Natural killer cell treated with Interleukin-12 subunit alpha and Interleukin-12 subunit beta and Interleukin-15 and Interleukin-18, amount 100 ng/mL, for 72 hours (primary cell): Measurements from ENCODE around the gene MISP. TPM values are rescaled to one million over a fixed set of nuclear protein-coding genes. Genes with fewer than 3 reads are reported as not detected.

Source experiments
- ATAC-seq, 2 donors: fragments of 150-1000 bp; cut with Tn5 transposase in 1 of 2; sonication (Bioruptor Pico), chemical (Tn5 transposase) in 1 of 2; 2 replicates each; pipeline ENCODE4 v1.10.0; 2021
- DNase-seq: peaks from one replicate; pipeline ENCODE4 v3.0.0; 2022; ENCODE audit warnings: low spot score
- H3K27ac Mint-ChIP-seq, 2 donors: 1 replicate in 1 of 2; 2 replicates in 1 of 2; pipeline ENCODE4 v1.8.0; 2022; ENCODE audit warnings: mixed read lengths in 2 of 2, mild to moderate bottlenecking in 1 of 2, moderate library complexity in 1 of 2
- H3K27me3 Mint-ChIP-seq, 2 donors: 1 replicate in 1 of 2; 2 replicates in 1 of 2; pipeline ENCODE4 v1.8.0; 2022; ENCODE audit warnings: mixed read lengths in 2 of 2
- H3K36me3 Mint-ChIP-seq: one replicate; pipeline ENCODE4 v1.8.0; 2022; ENCODE audit warnings: mixed read lengths
- H3K4me1 Mint-ChIP-seq, 2 donors: 1 replicate in 1 of 2; 2 replicates in 1 of 2; pipeline ENCODE4 v1.8.0; 2022; ENCODE audit warnings: low read depth in 2 of 2, mixed read lengths in 2 of 2, mild to moderate bottlenecking in 1 of 2
- H3K4me3 Mint-ChIP-seq: one replicate; pipeline ENCODE4 v1.8.0; 2022; ENCODE audit warnings: mixed read lengths
- H3K9me3 Mint-ChIP-seq: 2 replicates; pipeline ENCODE4 v1.8.0; 2022; ENCODE audit warnings: mixed read lengths
- total RNA-seq, 2 donors: library from RNA; stranded (reverse); gene quantifications; one replicate each; pipeline ENCODE4 v1.2.3, GENCODE V29; 2022

MISP gene
- total RNA-seq, 2 donors from 2014 or later = not detected

GRCh38 chr19:782878-783668 lies 32.2 kb downstream of the MISP start:
- H3K36me3 Mint-ChIP-seq = no peaks in the 10 kb centered on the region
- ATAC-seq (no peak), DNase-seq (no peak)
- H3K4me1 Mint-ChIP-seq = no peaks in the 10 kb centered on the region
- H3K27me3 Mint-ChIP-seq = no peaks in the 10 kb centered on the region
- no peak overlapping the region for H3K4me3 Mint-ChIP-seq
- H3K27ac Mint-ChIP-seq = no peak overlapping the region
- H3K9me3 Mint-ChIP-seq = no peaks in the 10 kb centered on the region

GRCh38 chr19:784541-784940 lies 33.6 kb downstream of the MISP start:
- Mint-ChIP-seq H3K27ac (no peak overlapping the region), H3K27me3 (peaks cover 0 to 2% of the 10 kb centered on the region in 2 donors), H3K4me1 (no peaks in the 10 kb centered on the region), H3K4me3 (no peak overlapping the region), H3K36me3 (no peaks in the 10 kb centered on the region), H3K9me3 (no peaks in the 10 kb centered on the region)
- DNase-seq (no peak), ATAC-seq (no peak)

GRCh38 chr19:787536-787935 lies 36.6 kb downstream of the MISP start:
- no peak for DNase-seq
- H3K4me3 Mint-ChIP-seq = no peak overlapping the region
- H3K27me3 Mint-ChIP-seq = peaks cover 0 to 5% of the 10 kb centered on the region in 2 donors
- H3K4me1 Mint-ChIP-seq = peaks cover 0 to 3% of the 10 kb centered on the region in 2 donors
- ATAC-seq = no peak
- H3K27ac Mint-ChIP-seq = no peak overlapping the region
- H3K9me3 Mint-ChIP-seq = no peaks in the 10 kb centered on the region
- H3K36me3 Mint-ChIP-seq = no peaks in the 10 kb centered on the region

- Mint-ChIP-seq H3K4me1 (peaks cover 0 to 3% of the 10 kb centered on the region in 2 donors), H3K36me3 (no peaks in the 10 kb centered on the region), H3K4me3 (no peak overlapping the region), H3K9me3 (no peaks in the 10 kb centered on the region), H3K27ac (no peak overlapping the region), H3K27me3 (peaks cover 0 to 5% of the 10 kb centered on the region in 2 donors)
- DNase-seq (no peak), ATAC-seq (no peak)
Observed at GRCh38 chr19:788686-788982, 37.7 kb downstream of the MISP start.

GRCh38 chr19:788983-789700 lies 38.2 kb downstream of the MISP start:
- H3K9me3 Mint-ChIP-seq = no peaks in the 10 kb centered on the region

GRCh38 chr19:789701-790060 lies 38.8 kb downstream of the MISP start:
- H3K27ac Mint-ChIP-seq = peak overlapping the region; percentile 0 to 54
- H3K27me3 Mint-ChIP-seq = peaks cover 0 to 5% of the 10 kb centered on the region in 2 donors

More at GRCh38 chr19:788983-789700, 38.2 kb downstream of the MISP start:
- no peak for DNase-seq
- Mint-ChIP-seq H3K27me3 (peaks cover 0 to 5% of the 10 kb centered on the region in 2 donors), H3K4me3 (no peak overlapping the region), H3K27ac (peak overlapping the region in 1 of 2 donors; percentile 0), H3K36me3 (no peaks in the 10 kb centered on the region), H3K4me1 (peaks cover 0 to 3% of the 10 kb centered on the region in 2 donors)
- no peak for ATAC-seq

GRCh38 chr19:791007-791566 lies 40.2 kb downstream of the MISP start:
- H3K27me3 Mint-ChIP-seq = peaks cover 0 to 5% of the 10 kb centered on the region in 2 donors
- DNase-seq (no peak), ATAC-seq (no peak)
- no peak overlapping the region for H3K27ac Mint-ChIP-seq
- no peaks in the 10 kb centered on the region for H3K9me3 Mint-ChIP-seq
- no peak overlapping the region for H3K4me3 Mint-ChIP-seq
- H3K4me1 Mint-ChIP-seq = peaks cover 0 to 3% of the 10 kb centered on the region in 2 donors
- H3K36me3 Mint-ChIP-seq = no peaks in the 10 kb centered on the region

More at GRCh38 chr19:789701-790060, 38.8 kb downstream of the MISP start:
- DNase-seq = no peak
- H3K4me3 Mint-ChIP-seq = no peak overlapping the region
- no peaks in the 10 kb centered on the region for H3K36me3 Mint-ChIP-seq
- H3K9me3 Mint-ChIP-seq = no peaks in the 10 kb centered on the region
- peaks cover 0 to 3% of the 10 kb centered on the region in 2 donors for H3K4me1 Mint-ChIP-seq
- no peak for ATAC-seq

- ATAC-seq (no peak), DNase-seq (no peak)
- peaks cover 0 to 5% of the 10 kb centered on the region in 2 donors for H3K4me1 Mint-ChIP-seq
- H3K36me3 Mint-ChIP-seq = no peaks in the 10 kb centered on the region
- no peaks in the 10 kb centered on the region for H3K9me3 Mint-ChIP-seq
- H3K4me3 Mint-ChIP-seq = no peak overlapping the region
- H3K27ac Mint-ChIP-seq = peak overlapping the region in 1 of 2 donors; percentile 31
- peaks cover 0 to 5% of the 10 kb centered on the region in 2 donors for H3K27me3 Mint-ChIP-seq
Observed at GRCh38 chr19:791567-792305, 40.8 kb downstream of the MISP start.

- Mint-ChIP-seq H3K36me3 (no peaks in the 10 kb centered on the region), H3K9me3 (no peaks in the 10 kb centered on the region), H3K27me3 (peaks cover 0 to 5% of the 10 kb centered on the region in 2 donors), H3K4me1 (peaks cover 0 to 7% of the 10 kb centered on the region in 2 donors), H3K27ac (peak overlapping the region in 1 of 2 donors; percentile 31), H3K4me3 (no peak overlapping the region)
- ATAC-seq (no peak), DNase-seq (no peak)
Observed at GRCh38 chr19:792306-792885, 41.5 kb downstream of the MISP start.

GRCh38 chr19:793806-794205 lies 42.9 kb downstream of the MISP start:
- H3K9me3 Mint-ChIP-seq = no peaks in the 10 kb centered on the region
- peak overlapping the region; percentile 30 for H3K4me3 Mint-ChIP-seq
- no peak for ATAC-seq

GRCh38 chr19:795073-795611 lies 44.2 kb downstream of the MISP start:
- no peaks in the 10 kb centered on the region for H3K27me3 Mint-ChIP-seq
- no peak overlapping the region for H3K27ac Mint-ChIP-seq
- DNase-seq (no peak), ATAC-seq (no peak)
- peaks cover 14 to 18% of the 10 kb centered on the region in 2 donors for H3K4me1 Mint-ChIP-seq
- no peak overlapping the region for H3K4me3 Mint-ChIP-seq
- no peaks in the 10 kb centered on the region for H3K9me3 Mint-ChIP-seq
- peaks cover 9% of the 10 kb centered on the region for H3K36me3 Mint-ChIP-seq

More at GRCh38 chr19:793806-794205, 42.9 kb downstream of the MISP start:
- H3K4me1 Mint-ChIP-seq = peaks cover under 1 to 9% of the 10 kb centered on the region in 2 donors
- H3K27me3 Mint-ChIP-seq = peaks cover 0 to 5% of the 10 kb centered on the region in 2 donors
- DNase-seq = no peak
- no peak overlapping the region for H3K27ac Mint-ChIP-seq
- no peaks in the 10 kb centered on the region for H3K36me3 Mint-ChIP-seq

- H3K36me3 Mint-ChIP-seq = peaks cover 14% of the 10 kb centered on the region
- peaks cover 21 to 24% of the 10 kb centered on the region in 2 donors for H3K4me1 Mint-ChIP-seq
- ATAC-seq (no peak), DNase-seq (no peak)
- H3K27me3 Mint-ChIP-seq = no peaks in the 10 kb centered on the region
- H3K27ac Mint-ChIP-seq = peak overlapping the region in 1 of 2 donors; percentile 74
- no peaks in the 10 kb centered on the region for H3K9me3 Mint-ChIP-seq
- H3K4me3 Mint-ChIP-seq = no peak overlapping the region
Observed at GRCh38 chr19:795691-796581, 45.0 kb downstream of the MISP start.
